Mucosa of descending colon (tissue), 3 donors: ENCODE measurements around the gene B3GNT9. TPM values are rescaled to one million over a fixed set of nuclear protein-coding genes. Genes with fewer than 3 reads are reported as not detected.
A peak's percentile ranks its signal among the peaks of the same experiment; 100 is the strongest.

Experiments
- ATAC-seq: fragments of 200-7000 bp; cut with Tn5 transposase; one replicate; pipeline ENCODE4 v1.9.1; 2020; ENCODE audit warnings: mild to moderate bottlenecking, moderate library complexity
- DNase-seq, 3 donors: peaks; one replicate each; pipeline ENCODE4 v3.0.0-alpha.2; 2020
- H3K36me3 ChIP-seq: fragments of 200-600 bp; one replicate; pipeline ENCODE4 v1.8.0; 2021; ENCODE audit warnings: low read depth, mild to moderate bottlenecking
- H3K4me1 ChIP-seq: fragments of 200-600 bp; one replicate; pipeline ENCODE4 v1.8.0; 2021; ENCODE audit warnings: low read depth, mild to moderate bottlenecking
- H3K4me3 ChIP-seq: fragments of 200-600 bp; one replicate; pipeline ENCODE4 v1.8.0; 2021; ENCODE audit warnings: mild to moderate bottlenecking
- H3K9me3 ChIP-seq: fragments of 200-600 bp; one replicate; pipeline ENCODE4 v1.8.0; 2021; ENCODE audit warnings: mild to moderate bottlenecking
- CTCF ChIP-seq: fragments of 200-600 bp; IDR thresholded peaks from one replicate; pipeline ENCODE4 v1.8.0; 2022; ENCODE audit warnings: antibody characterized with exemption, mild to moderate bottlenecking
- intact Hi-C, 2 donors: fragments of 100-400 bp; cut with DNase I in 1 of 2; cut with micrococcal nuclease in 1 of 2; formaldehyde crosslinking; loops; one replicate each; pipeline versions ENCODE4 v1.11.0 to v1.11.1; 2022; cut with DNase I, micrococcal nuclease
- total RNA-seq, 3 donors: library from RNA; stranded (reverse); fragmentation: NEBNext Ultra II Directional in 2 of 3; extraction: Animal tissue kit (Norgen Biotek cat#: 25700) in 2 of 3; gene quantifications; one replicate each; pipeline versions ENCODE4 v1.2.1 to v1.2.4, GENCODE V29; 2021 to 2023
- donor health status: DM: no; HTN: no; CAD: no; lungs with moderate emphysema.
- donor health status: DM: no; HTN: no; CAD: no.
- donor health status: DM: no; HTN: yes; CAD: no.

Gene B3GNT9
- total RNA-seq, 3 donors from 2014 or later: 1.5 to 8.4 (median 4.0) TPM

GRCh38 chr16:67184453-67184994 is 33.7 kb upstream of the B3GNT9 start:
- intact Hi-C loops: loop anchor here in 1 of 2 donors (10.0 kb wide), 1 partner anchor 210 kb away; no protein-coding TSS in a partner anchor
- TF ChIP-seq CTCF: no peak
- H3K4me1 ChIP-seq: peaks cover 22% of the 10 kb centered on the region
- no peak for DNase-seq
- ATAC-seq: peak; percentile 27
- H3K4me3 ChIP-seq: peak overlapping the region; percentile 43
- no peaks in the 10 kb centered on the region for H3K9me3 ChIP-seq
- H3K36me3 ChIP-seq: no peaks in the 10 kb centered on the region

- no peak for TF ChIP-seq CTCF
- DNase-seq: peak; percentile 93 to 96 (median 95)
- Histone ChIP-seq H3K9me3 (no peaks in the 10 kb centered on the region), H3K4me1 (peaks cover 25% of the 10 kb centered on the region), H3K4me3 (peak within 1 kb of the TSS; percentile 43), H3K36me3 (no peaks in the 10 kb centered on the region)
- ATAC-seq: peak; percentile 92
- intact Hi-C loops: loop anchor here in 1 of 2 donors (10.0 kb wide), 1 partner anchor 209 kb away; no protein-coding TSS in a partner anchor
These were observed 33.0 kb upstream of the B3GNT9 start, which contains the start of gene MATCAP1 for GRCh38 chr16:67183627-67184452. Gene MATCAP1, minus strand, starts transcription at chr16:67183963. Its CDS starts 3,353 bp downstream, at chr16:67180610.

- ATAC-seq (peak; percentile 0), DNase-seq (no peak)
- Histone ChIP-seq H3K9me3 (no peaks in the 10 kb centered on the region), H3K4me1 (peaks cover 30% of the 10 kb centered on the region), H3K4me3 (peak overlapping the region; percentile 43), H3K36me3 (no peaks in the 10 kb centered on the region)
- no peak for TF ChIP-seq CTCF
- intact Hi-C loops: loop anchor here in 1 of 2 donors (10.0 kb wide), 1 partner anchor 208 kb away; no protein-coding TSS in a partner anchor
These were observed 32.5 kb upstream of the B3GNT9 start for GRCh38 chr16:67183284-67183626.

GRCh38 chr16:67182288-67182687 is 31.5 kb upstream of the B3GNT9 start:
- no peaks in the 10 kb centered on the region for H3K9me3 ChIP-seq
- intact Hi-C loops: loop anchor here in 1 of 2 donors (10.0 kb wide), 1 partner anchor 207 kb away; no protein-coding TSS in a partner anchor
- H3K4me1 ChIP-seq: peaks cover 33% of the 10 kb centered on the region
- no peak for DNase-seq
- no peak overlapping the region for H3K4me3 ChIP-seq
- ATAC-seq: no peak
- no peak for TF ChIP-seq CTCF
- H3K36me3 ChIP-seq: no peaks in the 10 kb centered on the region

GRCh38 chr16:67181346-67181745 is 30.5 kb upstream of the B3GNT9 start:
- peaks cover 33% of the 10 kb centered on the region for H3K4me1 ChIP-seq
- intact Hi-C loops: loop anchor here in 1 of 2 donors (10.0 kb wide), 1 partner anchor 207 kb away; no protein-coding TSS in a partner anchor
- ATAC-seq: no peak
- TF ChIP-seq CTCF: no peak
- H3K36me3 ChIP-seq: no peaks in the 10 kb centered on the region
- no peaks in the 10 kb centered on the region for H3K9me3 ChIP-seq
- H3K4me3 ChIP-seq: no peak overlapping the region
- DNase-seq: no peak
